HCT116 (cell line): Measurements from ENCODE around the gene CTLA4. TPM values are rescaled to one million over a fixed set of nuclear protein-coding genes. Genes with fewer than 3 reads are reported as not detected.

ENCODE experiments used
- ATAC-seq: fragments of 200-7000 bp; cut with Tn5 transposase; 2 replicates; pipeline ENCODE4 v1.9.1; 2020; ENCODE audit warnings: mild to moderate bottlenecking, moderate library complexity
- BruUV-seq: library from RNA; stranded (reverse); fragments of 400-500 nt; replicated peaks from 2 replicates; lab custom pipeline; 2021; lab: Mats Ljungman, UMichigan
- CTCF ChIA-PET: fragments of 300-600 bp; sonication (Branson Sonifier 250); formaldehyde crosslinking; loops from one replicate; lab custom pipeline; 2021; ENCODE audit warnings: antibody characterized with exemption; lab: Charles Lee
- POLR2A ChIA-PET: fragments of 300-600, 350-600 bp; sonication (Branson Sonifier 250); formaldehyde crosslinking; loops from one replicate; lab custom pipeline; 2021; ENCODE audit warnings: antibody characterized with exemption; lab: Charles Lee
- RAD21 ChIA-PET, 2 experiments: fragments of 300-600 bp; sonication (Branson Sonifier 250); formaldehyde crosslinking; loops; one replicate each; lab custom pipeline; 2023; ENCODE audit warnings: low total read pairs in 2 of 2; ENCODE audit not compliant: uncharacterized antibody in 2 of 2, unreplicated experiment in 2 of 2, low non-redundant PET in 1 of 2; lab: Charles Lee
- DNase-seq: peaks from one replicate; pipeline ENCODE4 v3.0.0-alpha.2; 2010; ENCODE audit warnings: low read depth, low spot score
- H2AFZ ChIP-seq: fragments of 200-600 bp; shearing (Covaris generic), sonication (generic); 2 replicates; pipeline ENCODE4 v1.6.1; 2017; ENCODE audit warnings: low read depth, mixed run types, mixed read lengths, antibody characterized with exemption, low read length; ENCODE audit not compliant: poor library complexity, severe bottlenecking
- H3K27ac ChIP-seq: 2 replicates; pipeline ENCODE4 v1.5.1; 2012; ENCODE audit warnings: low read depth, low read length
- H3K27me3 ChIP-seq: fragments of 200-600 bp; sonication (generic); 2 replicates; pipeline ENCODE4 v1.6.1; 2016; ENCODE audit warnings: mixed run types, low read length, mixed read lengths; ENCODE audit not compliant: insufficient read depth
- H3K36me3 ChIP-seq, 2 experiments: fragments of 200-500 bp in 1 of 2; fragments of 200-600 bp in 1 of 2; sonication (Bioruptor generic) in 1 of 2; sonication (generic) in 1 of 2; 2 replicates each; pipeline versions ENCODE4 v1.5.1 to v1.6.1; 2014 to 2016; ENCODE audit warnings: low read length in 2 of 2, inconsistent platforms in 1 of 2, mixed read lengths in 1 of 2, mixed run types in 1 of 2; ENCODE audit not compliant: insufficient read depth in 2 of 2, control insufficient read depth in 1 of 2
- H3K4me1 ChIP-seq, 2 experiments: fragments of 200-600 bp in 1 of 2; sonication (generic) in 1 of 2; 2 replicates each; pipeline versions ENCODE4 v1.5.1 to v1.6.1; 2012 to 2017; ENCODE audit warnings: low read length in 2 of 2, inconsistent platforms in 1 of 2, mild to moderate bottlenecking in 1 of 2, mixed read lengths in 1 of 2, mixed run types in 1 of 2, moderate library complexity in 1 of 2; ENCODE audit not compliant: insufficient read depth in 2 of 2, control insufficient read depth in 1 of 2
- H3K4me2 ChIP-seq: fragments of 200-600 bp; sonication (generic); 2 replicates; pipeline ENCODE4 v1.6.1; 2017; ENCODE audit warnings: mixed run types, low read length, mixed read lengths
- H3K4me3 ChIP-seq, 2 experiments: fragments of 200-600 bp in 1 of 2; sonication (generic) in 1 of 2; replicated peaks in 1 of 2; 2 replicates each; pipeline ENCODE4 v1.5.1; 2011 to 2016; ENCODE audit warnings: low read length in 2 of 2, control low read depth in 1 of 2, low read depth in 1 of 2, mild to moderate bottlenecking in 1 of 2, mixed read lengths in 1 of 2, mixed run types in 1 of 2
- H3K79me2 ChIP-seq: fragments of 200-600 bp; sonication (generic); 2 replicates; pipeline ENCODE4 v1.6.1; 2017; ENCODE audit warnings: mild to moderate bottlenecking, mixed run types, low read length, moderate library complexity, mixed read lengths; ENCODE audit not compliant: insufficient read depth
- H3K9ac ChIP-seq: fragments of 200-600 bp; sonication (generic); 2 replicates; pipeline ENCODE4 v1.6.1; 2016; ENCODE audit warnings: low read length, mixed read lengths
- H3K9me2 ChIP-seq: fragments of 200-600 bp; sonication (generic), shearing (Covaris generic); 2 replicates; pipeline ENCODE4 v1.6.1; 2017; ENCODE audit warnings: mixed run types, mild to moderate bottlenecking, moderate library complexity; ENCODE audit not compliant: insufficient read depth
- H3K9me3 ChIP-seq, 2 experiments: fragments of 200-500 bp in 1 of 2; fragments of 200-600 bp in 1 of 2; sonication (Bioruptor generic) in 1 of 2; sonication (generic) in 1 of 2; 2 replicates each; pipeline ENCODE4 v1.6.1; 2014 to 2017; ENCODE audit warnings: low read length in 2 of 2, mixed read lengths in 2 of 2, inconsistent platforms in 1 of 2, low read depth in 1 of 2, mild to moderate bottlenecking in 1 of 2, mixed run types in 1 of 2, moderate library complexity in 1 of 2; ENCODE audit not compliant: control insufficient read depth in 1 of 2, insufficient read depth in 1 of 2
- H4K20me1 ChIP-seq: fragments of 200-600 bp; sonication (generic), shearing (Covaris generic); 2 replicates; pipeline ENCODE4 v1.6.1; 2017; ENCODE audit warnings: mixed run types, mild to moderate bottlenecking, moderate library complexity; ENCODE audit not compliant: insufficient read depth
- ATF3 ChIP-seq: IDR thresholded peaks from 2 replicates; pipeline ENCODE4 v1.6.1; 2012
- CEBPB ChIP-seq: IDR thresholded peaks from 2 replicates; pipeline ENCODE4 v1.6.1; 2012; ENCODE audit warnings: low read depth
- CTCF ChIP-seq, 3 experiments: fragments of 200-600 bp in 1 of 3; sonication (generic) in 1 of 3; IDR thresholded peaks in 2 of 3; conservative IDR thresholded peaks in 1 of 3; 2 replicates each; pipeline ENCODE4 v1.5.1; 2012 to 2017; ENCODE audit warnings: low read depth in 2 of 3, low read length in 2 of 3, antibody characterized with exemption in 1 of 3, borderline replicate concordance in 1 of 3, control low read depth in 1 of 3, mild to moderate bottlenecking in 1 of 3, mixed read lengths in 1 of 3, mixed run types in 1 of 3, moderate library complexity in 1 of 3; ENCODE audit not compliant: insufficient read depth in 1 of 3
- EGR1 ChIP-seq: IDR thresholded peaks from 2 replicates; pipeline ENCODE4 v1.6.1; 2012; ENCODE audit warnings: low read depth
- FOSL1 ChIP-seq: IDR thresholded peaks from 2 replicates; pipeline ENCODE4 v1.6.1; 2012; ENCODE audit warnings: low read depth
- MAX ChIP-seq: IDR thresholded peaks from 2 replicates; pipeline ENCODE4 v1.6.1; 2012
- POLR2A ChIP-seq: IDR thresholded peaks from 2 replicates; pipeline ENCODE4 v1.7.0; 2011; ENCODE audit warnings: borderline replicate concordance; ENCODE audit not compliant: insufficient read depth, insufficient read length; ENCODE audit errors: extremely low read depth
- POLR2AphosphoS5 ChIP-seq: IDR thresholded peaks from 2 replicates; pipeline ENCODE4 v1.6.1; 2011; ENCODE audit warnings: mild to moderate bottlenecking, low read depth, low read length, moderate library complexity
- RAD21 ChIP-seq: IDR thresholded peaks from 2 replicates; pipeline ENCODE4 v1.6.1; 2012; ENCODE audit warnings: low read depth, mild to moderate bottlenecking
- REST ChIP-seq: IDR thresholded peaks from 2 replicates; pipeline ENCODE4 v1.6.1; 2012; ENCODE audit warnings: low read depth
- SIN3A ChIP-seq: IDR thresholded peaks from 2 replicates; pipeline ENCODE4 v1.6.1; 2012; ENCODE audit warnings: low read depth
- SP1 ChIP-seq: IDR thresholded peaks from 2 replicates; pipeline ENCODE4 v1.6.1; 2012; ENCODE audit warnings: low read depth
- YY1 ChIP-seq: IDR thresholded peaks from 2 replicates; pipeline ENCODE4 v1.6.1; 2011; ENCODE audit warnings: low read length, low read depth, moderate library complexity, mild to moderate bottlenecking; ENCODE audit not compliant: insufficient replicate concordance; ENCODE audit errors: extremely low read depth
- ZBTB33 ChIP-seq: IDR thresholded peaks from 2 replicates; pipeline ENCODE4 v1.6.1; 2011; ENCODE audit warnings: mild to moderate bottlenecking, low read length, moderate library complexity; ENCODE audit not compliant: insufficient replicate concordance; ENCODE audit errors: extremely low read depth
- ZFX ChIP-seq: fragments of 450-650 bp; IDR thresholded peaks from 2 replicates; pipeline ENCODE4 v1.6.1; 2017
- ZNF274 ChIP-seq: fragments of 200-500 bp; sonication (Bioruptor generic); IDR thresholded peaks from 2 replicates; pipeline ENCODE4 v1.6.1; 2014; ENCODE audit warnings: mild to moderate bottlenecking, low read depth, low read length, inconsistent platforms
- intact Hi-C: fragments of 100-400 bp; cut with micrococcal nuclease; formaldehyde crosslinking; loops from 2 replicates; pipeline ENCODE4 v1.10.0; 2022
- total RNA-seq: library from RNA; stranded (reverse); gene quantifications from one replicate; pipeline ENCODE4 v1.2.1, GENCODE V29; 2021; ENCODE audit not compliant: unreplicated experiment

Gene CTLA4
- total RNA-seq, 1 experiment from 2014 or later = 0.37 TPM

GRCh38 chr2:203915256-203915655 is 47.7 kb downstream of the CTLA4 start (continued):
- TF ChIP-seq YY1 = no peak

GRCh38 chr2:203916756-203917155 is 49.2 kb downstream of the CTLA4 start:
- BruUV-seq = no TSS peak
- H3K27me3 ChIP-seq = no peaks in the 10 kb centered on the region
- no peak for ATAC-seq
- no peaks in the 10 kb centered on the region for H3K9me2 ChIP-seq
- no peak overlapping the region for H3K4me2 ChIP-seq
- POLR2A ChIA-PET = no interaction called here
- CTCF ChIA-PET = no interaction called here
- H2AFZ ChIP-seq = no peak overlapping the region
- RAD21 ChIA-PET = no interaction called here
- TF ChIP-seq YY1 (no peak), SIN3A (no peak), POLR2AphosphoS5 (no peak), RAD21 (no peak), REST (no peak), CTCF (IDR thresholded peaks at IDR 0.05 in 2 of 3, conservative IDR thresholded peaks at IDR 0.05 in 1 of 3; ENCODE audit: borderline replicate concordance in 1 of 3, insufficient read depth in 1 of 3, low read depth in 2 of 3, low read length in 2 of 3) (no peak), ZNF274 (no peak), ZFX (no peak), ATF3 (no peak), POLR2A (no peak), FOSL1 (no peak), EGR1 (no peak), MAX (no peak), ZBTB33 (no peak), CEBPB (no peak), SP1 (no peak)
- H3K36me3 ChIP-seq = no peaks in the 10 kb centered on the region
- no peak overlapping the region for H3K27ac ChIP-seq
- H3K79me2 ChIP-seq = no peaks in the 10 kb centered on the region
- H3K4me3 ChIP-seq = no peak overlapping the region
- no peak overlapping the region for H3K9ac ChIP-seq
- no peak for DNase-seq
- no peaks in the 10 kb centered on the region for H3K4me1 ChIP-seq
- no peaks in the 10 kb centered on the region for H4K20me1 ChIP-seq
- intact Hi-C loops = no loop called here
- no peaks in the 10 kb centered on the region for H3K9me3 ChIP-seq
